Mucosa of gallbladder (tissue), 1 donor: Measurements from ENCODE around the gene ABCC6. TPM values are rescaled to one million over a fixed set of nuclear protein-coding genes. Genes with fewer than 3 reads are reported as not detected.
"Not testable (repeated sequence)": the region's sequence is repeated elsewhere in the genome, so short reads cannot be mapped to it uniquely, and the experiment has no call there.

Source experiments
- DNase-seq: peaks from one replicate; pipeline ENCODE4 v3.0.0-alpha.2; 2020; ENCODE audit warnings: low spot score
- total RNA-seq: library from RNA; stranded (reverse); gene quantifications from one replicate; pipeline ENCODE4 v1.2.1, GENCODE V29; 2021
- donor health status: DM: no; HTN: no; CAD: no.

The ABCC6 gene
- total RNA-seq, 1 donor from 2014 or later, result 27.5 TPM

- DNase-seq, result not testable (repeated sequence)
Measured at GRCh38 chr16:16223662-16224241, 458 bp upstream of the ABCC6 start.

- not testable (repeated sequence) for DNase-seq
Measured at GRCh38 chr16:16221382-16221781, 1.9 kb downstream of the ABCC6 start.

GRCh38 chr16:16220449-16220848, 2.8 kb downstream of the ABCC6 start:
- DNase-seq, result not testable (repeated sequence)

GRCh38 chr16:16218787-16219186, 4.5 kb downstream of the ABCC6 start:
- not testable (repeated sequence) for DNase-seq

GRCh38 chr16:16218349-16218748, 4.9 kb downstream of the ABCC6 start:
- not testable (repeated sequence) for DNase-seq

- not testable (repeated sequence) for DNase-seq
Measured at GRCh38 chr16:16213863-16214293, 9.4 kb downstream of the ABCC6 start.

- DNase-seq, result not testable (repeated sequence)
Measured at GRCh38 chr16:16211404-16211803, 11.9 kb downstream of the ABCC6 start.

- not testable (repeated sequence) for DNase-seq
Measured at GRCh38 chr16:16208461-16208860, 14.8 kb downstream of the ABCC6 start.

GRCh38 chr16:16207787-16208334, 15.4 kb downstream of the ABCC6 start:
- not testable (repeated sequence) for DNase-seq

- not testable (repeated sequence) for DNase-seq
Measured at GRCh38 chr16:16207097-16207786, 16.1 kb downstream of the ABCC6 start.

GRCh38 chr16:16205864-16206263, 17.4 kb downstream of the ABCC6 start:
- DNase-seq, result not testable (repeated sequence)

- DNase-seq, result not testable (repeated sequence)
Measured at GRCh38 chr16:16204552-16204951, 18.7 kb downstream of the ABCC6 start.

- not testable (repeated sequence) for DNase-seq
Measured at GRCh38 chr16:16203494-16203893, 19.8 kb downstream of the ABCC6 start.

GRCh38 chr16:16202400-16203143, 20.7 kb downstream of the ABCC6 start:
- peak; percentile 47 for DNase-seq

GRCh38 chr16:16201880-16202279, 21.4 kb downstream of the ABCC6 start:
- DNase-seq, result not testable (repeated sequence)

- peak; percentile 26 for DNase-seq
Measured at GRCh38 chr16:16200391-16200790, 22.9 kb downstream of the ABCC6 start.

GRCh38 chr16:16199428-16199827, 23.9 kb downstream of the ABCC6 start:
- DNase-seq, result not testable (repeated sequence)

- DNase-seq, result no peak
Measured at GRCh38 chr16:16197966-16198365, 25.3 kb downstream of the ABCC6 start.

- no peak for DNase-seq
Measured at GRCh38 chr16:16197331-16197730, 26.0 kb downstream of the ABCC6 start.

- no peak for DNase-seq
Measured at GRCh38 chr16:16196099-16196498, 27.2 kb downstream of the ABCC6 start.

- DNase-seq, result no peak
Measured at GRCh38 chr16:16191493-16192167, 31.7 kb downstream of the ABCC6 start.

- not testable (repeated sequence) for DNase-seq
Measured at GRCh38 chr16:16190966-16191365, 32.3 kb downstream of the ABCC6 start.
